GM10266 (cell line): ENCODE data around the gene PROKR1.
A peak's percentile ranks its signal among the peaks of the same experiment; 100 is the strongest.
"Not testable (repeated sequence)": the region's sequence is repeated elsewhere in the genome, so short reads cannot be mapped to it uniquely, and the experiment has no call there.

Source experiments
- DNase-seq: peaks from one replicate; pipeline ENCODE4 v3.0.0; 2012; ENCODE audit errors: extremely low spot score
- CTCF ChIP-seq: IDR thresholded peaks from 2 replicates; pipeline ENCODE4 v1.5.1; 2012; ENCODE audit warnings: mild to moderate bottlenecking, low read depth; ENCODE audit not compliant: control insufficient read depth, insufficient read depth; ENCODE audit errors: missing control alignments

Gene PROKR1

GRCh38 chr2:68643011-68643873 is at the start of gene PROKR1:
Gene PROKR1 (plus strand): TSS chr2:68643579. CDS start chr2:68645822, 2,243 bp downstream.
- no peak for DNase-seq
- TF ChIP-seq CTCF = no peak

GRCh38 chr2:68594041-68594440 is 49.3 kb upstream of the PROKR1 start:
- TF ChIP-seq CTCF = no peak
- no peak for DNase-seq

- peak; percentile 39 for DNase-seq
- TF ChIP-seq CTCF = peak; percentile 76
These were observed 48.5 kb upstream of the PROKR1 start for GRCh38 chr2:68594674-68595492.

GRCh38 chr2:68595493-68595785 is 47.9 kb upstream of the PROKR1 start:
- not testable (repeated sequence) for DNase-seq

- DNase-seq = not testable (repeated sequence)
These were observed 42.9 kb upstream of the PROKR1 start for GRCh38 chr2:68600495-68600894.

- TF ChIP-seq CTCF = no peak
- DNase-seq = no peak
These were observed 40.3 kb upstream of the PROKR1 start for GRCh38 chr2:68603059-68603458.

- DNase-seq = no peak
- TF ChIP-seq CTCF = no peak
These were observed 39.3 kb upstream of the PROKR1 start for GRCh38 chr2:68604077-68604476.

GRCh38 chr2:68605939-68606338 is 37.4 kb upstream of the PROKR1 start:
- DNase-seq = no peak
- TF ChIP-seq CTCF = no peak
